IMR-90 (cell line): Measurements from ENCODE around the gene UGT1A10. TPM values are rescaled to one million over a fixed set of nuclear protein-coding genes. Genes with fewer than 3 reads are reported as not detected.

ENCODE experiments used
- ATAC-seq: fragments of 200-7000 bp; cut with Tn5 transposase; 2 replicates; pipeline ENCODE4 v1.9.1; 2020; ENCODE audit warnings: low read depth, mild to moderate bottlenecking, moderate library complexity
- BruUV-seq: library from RNA; stranded (reverse); fragments of 400-500 nt; replicated peaks from 2 replicates; lab custom pipeline; 2021; lab: Mats Ljungman, UMichigan
- CTCF ChIA-PET: fragments of 300-600 bp; formaldehyde crosslinking; extraction: SDS; loops from one replicate; lab custom pipeline; 2021; ENCODE audit warnings: antibody characterized with exemption; lab: Yijun Ruan, JAX
- POLR2A ChIA-PET: fragments of 300-600 bp; sonication (Branson Sonifier 250); formaldehyde crosslinking; loops from one replicate; lab custom pipeline; 2022; ENCODE audit warnings: antibody characterized with exemption; ENCODE audit not compliant: unreplicated experiment; lab: Charles Lee
- DNase-seq: peaks from one replicate; pipeline ENCODE4 v3.0.0; 2013
- H2AFZ ChIP-seq: replicated peaks from 2 replicates; pipeline ENCODE3; 2013; ENCODE audit warnings: low read length, mild to moderate bottlenecking; ENCODE audit not compliant: poor library complexity
- H2AK5ac ChIP-seq: 2 replicates; pipeline ENCODE4 v1.6.1; 2013; ENCODE audit warnings: low read depth, low read length, inconsistent platforms
- H2AK9ac ChIP-seq: replicated peaks from 2 replicates; pipeline ENCODE3; 2013; ENCODE audit warnings: mild to moderate bottlenecking, low read depth, low read length, moderate library complexity; ENCODE audit not compliant: poor library complexity
- H2BK120ac ChIP-seq: 2 replicates; pipeline ENCODE4 v1.6.1; 2013; ENCODE audit warnings: low read depth, low read length, inconsistent platforms
- H2BK15ac ChIP-seq: 3 replicates; pipeline ENCODE4 v1.6.1; 2013; ENCODE audit warnings: low read depth, low read length, inconsistent platforms
- H2BK20ac ChIP-seq: 2 replicates; pipeline ENCODE4 v1.6.1; 2013; ENCODE audit warnings: low read depth, mild to moderate bottlenecking, inconsistent platforms, low read length, moderate library complexity
- H2BK5ac ChIP-seq: 2 replicates; pipeline ENCODE4 v1.6.1; 2013; ENCODE audit warnings: mild to moderate bottlenecking, low read depth, low read length, inconsistent platforms; ENCODE audit not compliant: poor library complexity, severe bottlenecking
- H3K14ac ChIP-seq: replicated peaks from 2 replicates; pipeline ENCODE4 v1.6.1; 2013; ENCODE audit warnings: low read depth, low read length, inconsistent platforms
- H3K18ac ChIP-seq: 2 replicates; pipeline ENCODE4 v1.6.1; 2013; ENCODE audit warnings: low read depth, low read length, control low read depth
- H3K23ac ChIP-seq: 2 replicates; pipeline ENCODE4 v1.6.1; 2013; ENCODE audit warnings: low read depth, low read length, inconsistent platforms
- H3K27ac ChIP-seq: 2 replicates; pipeline ENCODE4 v1.5.1; 2013; ENCODE audit warnings: mild to moderate bottlenecking, control low read depth, low read length; ENCODE audit not compliant: insufficient read depth
- H3K27me3 ChIP-seq: 2 replicates; pipeline ENCODE4 v1.6.1; 2013; ENCODE audit warnings: low read length; ENCODE audit not compliant: control insufficient read depth, insufficient read depth
- H3K36me3 ChIP-seq: 2 replicates; pipeline ENCODE4 v1.6.1; 2013; ENCODE audit warnings: low read length, mixed read lengths; ENCODE audit not compliant: control insufficient read depth, insufficient read depth
- H3K4ac ChIP-seq: 2 replicates; pipeline ENCODE4 v1.6.1; 2013; ENCODE audit warnings: low read depth, low read length, inconsistent platforms
- H3K4me1 ChIP-seq: 2 replicates; pipeline ENCODE4 v1.6.1; 2013; ENCODE audit warnings: low read length, mixed read lengths; ENCODE audit not compliant: control insufficient read depth, insufficient read depth
- H3K4me2 ChIP-seq: 2 replicates; pipeline ENCODE4 v1.6.1; 2013; ENCODE audit warnings: low read depth, mild to moderate bottlenecking, control low read depth, low read length, moderate library complexity
- H3K4me3 ChIP-seq: 2 replicates; pipeline ENCODE4 v1.5.1; 2013; ENCODE audit warnings: low read depth, mild to moderate bottlenecking, control low read depth, low read length, moderate library complexity; ENCODE audit not compliant: insufficient read depth
- H3K56ac ChIP-seq: 2 replicates; pipeline ENCODE4 v1.6.1; 2013; ENCODE audit warnings: low read length, inconsistent platforms; ENCODE audit not compliant: insufficient read depth; ENCODE audit errors: extremely low read depth
- H3K79me1 ChIP-seq, 2 experiments: 2 replicates each; pipeline ENCODE4 v1.6.1; 2013; ENCODE audit warnings: low read length in 2 of 2, inconsistent platforms in 1 of 2, low read depth in 1 of 2
- H3K9ac ChIP-seq: 2 replicates; pipeline ENCODE4 v1.6.1; 2013; ENCODE audit warnings: low read depth, low read length, control low read depth
- H3K9me1 ChIP-seq: 2 replicates; pipeline ENCODE4 v1.6.1; 2013; ENCODE audit warnings: low read length, inconsistent platforms; ENCODE audit not compliant: insufficient read depth
- H3K9me3 ChIP-seq: 2 replicates; pipeline ENCODE4 v1.6.1; 2013; ENCODE audit warnings: low read length; ENCODE audit not compliant: control insufficient read depth, insufficient read depth
- H4K20me1 ChIP-seq: 2 replicates; pipeline ENCODE4 v1.6.1; 2013; ENCODE audit warnings: low read length, inconsistent platforms; ENCODE audit not compliant: insufficient read depth
- H4K5ac ChIP-seq: 2 replicates; pipeline ENCODE4 v1.6.1; 2013; ENCODE audit warnings: mild to moderate bottlenecking, low read depth, low read length, control low read depth
- H4K8ac ChIP-seq, 2 experiments: 2 replicates each; pipeline ENCODE4 v1.6.1; 2013; ENCODE audit warnings: low read depth in 2 of 2, low read length in 2 of 2, control low read depth in 1 of 2, inconsistent platforms in 1 of 2
- H4K91ac ChIP-seq: 2 replicates; pipeline ENCODE4 v1.6.1; 2013; ENCODE audit warnings: low read depth, low read length, inconsistent platforms; ENCODE audit not compliant: insufficient read depth
- BHLHE40 ChIP-seq: fragments of 150-350 bp; IDR thresholded peaks from 2 replicates; pipeline ENCODE4 v1.6.1; 2016; ENCODE audit warnings: mild to moderate bottlenecking, low read depth, low read length
- CEBPB ChIP-seq: IDR thresholded peaks from 2 replicates; pipeline ENCODE4 v1.6.1; 2012; ENCODE audit warnings: low read depth, low read length, improper control_type of control experiment
- CHD1 ChIP-seq: IDR thresholded peaks from 2 replicates; pipeline ENCODE4 v1.6.1; 2012; ENCODE audit warnings: low read depth, low read length, improper control_type of control experiment
- FOS ChIP-seq: fragments of 150-350 bp; IDR thresholded peaks from 2 replicates; pipeline ENCODE4 v1.6.1; 2016; ENCODE audit warnings: low read depth, low read length
- MAFK ChIP-seq: IDR thresholded peaks from 2 replicates; pipeline ENCODE4 v1.6.1; 2012; ENCODE audit warnings: low read depth, low read length, improper control_type of control experiment
- MAZ ChIP-seq: IDR thresholded peaks from 2 replicates; pipeline ENCODE4 v1.6.1; 2012; ENCODE audit warnings: low read depth, mild to moderate bottlenecking, low read length, improper control_type of control experiment, moderate library complexity, borderline replicate concordance
- MXI1 ChIP-seq: IDR thresholded peaks from 2 replicates; pipeline ENCODE4 v1.6.1; 2012; ENCODE audit warnings: low read depth, mild to moderate bottlenecking, low read length, moderate library complexity, borderline replicate concordance
- NFE2L2 ChIP-seq: fragments of 150-350 bp; IDR thresholded peaks from 2 replicates; pipeline ENCODE4 v1.6.1; 2016; ENCODE audit warnings: low read depth, mild to moderate bottlenecking, low read length
- POLR2A ChIP-seq: IDR thresholded peaks from 2 replicates; pipeline ENCODE4 v1.6.1; 2012; ENCODE audit warnings: mild to moderate bottlenecking, low read depth, low read length
- RAD21 ChIP-seq: IDR thresholded peaks from 2 replicates; pipeline ENCODE4 v1.6.1; 2012; ENCODE audit warnings: low read length, improper control_type of control experiment
- RCOR1 ChIP-seq: IDR thresholded peaks from 2 replicates; pipeline ENCODE4 v1.6.1; 2012; ENCODE audit warnings: mild to moderate bottlenecking, low read length, improper control_type of control experiment; ENCODE audit not compliant: insufficient replicate concordance
- RFX5 ChIP-seq: IDR thresholded peaks from 2 replicates; pipeline ENCODE4 v1.8.0; 2012; ENCODE audit warnings: low read depth, mild to moderate bottlenecking, low read length, moderate library complexity
- SMC3 ChIP-seq: fragments of 150-350 bp; IDR thresholded peaks from 2 replicates; pipeline ENCODE4 v1.6.1; 2016; ENCODE audit warnings: low read depth, mild to moderate bottlenecking, antibody characterized with exemption, low read length, moderate library complexity
- WGBS, 2 experiments: methylation state at CpG; one replicate each; pipeline versions ENCODE4 v1.1.5 to v1.1.7; 2013; ENCODE audit warnings: missing lambda C conversion rate in 2 of 2; ENCODE audit not compliant: insufficient read length in 1 of 2; ENCODE audit errors: extremely low coverage in 2 of 2; 5-methylcytosine and 5-hydroxymethylcytosine counted together
- dilution Hi-C: fragments of 300-500 bp; cut with HindIII; formaldehyde crosslinking; loops from one replicate; pipeline ENCODE4 v1.14.3; 2018; ENCODE audit warnings: low sequenced_read_pairs; ENCODE audit not compliant: unreplicated experiment
- in situ Hi-C: fragments of 300-500 bp; cut with MboI; formaldehyde crosslinking; loops from 3 replicates; pipeline ENCODE4 v1.14.3; 2019; ENCODE audit warnings: low sequenced_read_pairs, inconsistent platforms, mixed read lengths
- intact Hi-C: fragments of 100-400 bp; cut with micrococcal nuclease; formaldehyde crosslinking; loops from 2 replicates; pipeline ENCODE4 v1.10.0; 2022
- polyA plus RNA-seq, 3 experiments: library from polyadenylated mRNA; depleted of rRNA; stranded (reverse); fragments of >200 nt; gene quantifications; 2 replicates each; pipeline ENCODE4 v1.2.3, GENCODE V29; 2012; ENCODE audit warnings: low replicate concordance in 1 of 3
- total RNA-seq: library from RNA; depleted of rRNA; stranded (reverse); fragments of >200 nt; gene quantifications from 2 replicates; pipeline ENCODE4 v1.2.3, GENCODE V29; 2012
- TF ChIP-seq, protein P1 (sequence below): conservative IDR thresholded peaks from 2 replicates; pipeline ENCODE4 v1.5.1; 2012; ENCODE audit warnings: mild to moderate bottlenecking, low read depth, low read length, improper control_type of control experiment
- TF ChIP-seq, protein P2 (sequence below): fragments of 150-350 bp; IDR thresholded peaks from 2 replicates; pipeline ENCODE4 v1.6.1; 2016; ENCODE audit warnings: low read depth, mild to moderate bottlenecking, low read length, moderate library complexity, borderline replicate concordance
- TF ChIP-seq, protein P3 (sequence below): fragments of 150-350 bp; IDR thresholded peaks from 2 replicates; pipeline ENCODE4 v1.6.1; 2017; ENCODE audit warnings: mild to moderate bottlenecking, antibody characterized with exemption, low read length, low read depth

Gene UGT1A10
- total and polyA plus RNA-seq, 2 of the 4 experiments (the other 2 are of a cell fraction), result not detected

DNA sequence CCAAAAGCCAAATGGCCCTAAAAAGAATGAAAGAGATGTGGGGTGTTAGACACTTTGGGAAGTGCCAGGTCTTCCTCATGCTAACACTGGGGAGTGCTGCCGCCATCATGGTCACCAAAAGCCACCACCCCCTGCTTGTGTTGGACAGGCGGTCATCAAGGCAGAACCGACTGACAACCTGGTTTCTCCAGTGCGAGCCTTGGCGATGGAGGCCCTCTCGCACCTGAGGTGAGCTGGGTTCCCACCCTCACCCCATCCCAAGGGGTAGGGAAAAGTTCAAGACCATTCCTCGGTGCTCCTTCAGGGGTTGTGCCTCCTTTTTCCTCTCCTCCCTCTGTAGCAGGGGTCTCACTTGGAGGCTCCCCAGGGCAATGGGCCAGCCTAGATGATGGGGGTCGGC lies 175.5 kb downstream of the UGT1A10 start:
- Histone ChIP-seq H3K4ac (no peak overlapping the region), H3K18ac (no peak overlapping the region), H2BK5ac (no peak overlapping the region), H2AK5ac (no peak overlapping the region), H3K23ac (no peak overlapping the region), H2BK15ac (no peak overlapping the region), H4K5ac (no peak overlapping the region), H4K91ac (no peak overlapping the region), H3K56ac (no peak overlapping the region), H3K27ac (no peak overlapping the region), H3K9me1 (no peaks in the 10 kb centered on the region), H2BK120ac (no peak overlapping the region), H3K36me3 (no peaks in the 10 kb centered on the region), H2AFZ (no peak overlapping the region), H3K4me3 (no peak overlapping the region), H2BK20ac (no peak overlapping the region), H3K14ac (no peak overlapping the region), H3K9me3 (no peaks in the 10 kb centered on the region), H3K27me3 (peaks cover 27% of the 10 kb centered on the region), H3K4me2 (no peak overlapping the region), H3K4me1 (no peaks in the 10 kb centered on the region), H4K20me1 (no peaks in the 10 kb centered on the region), H2AK9ac (no peak overlapping the region), H3K79me1 (no peaks in the 10 kb centered on the region), H4K8ac (no peak overlapping the region), H3K9ac (no peak overlapping the region)
- ATAC-seq (no peak), DNase-seq (no peak)
- BruUV-seq, result no TSS peak
- ChIA-PET CTCF (no interaction called here), POLR2A (no interaction called here)
- intact Hi-C loops, result no loop called here
- dilution Hi-C loops, result no loop called here
- TF ChIP-seq CEBPB, result no peak
- TF ChIP-seq CHD1, result no peak
- no peak for TF ChIP-seq POLR2A
- TF ChIP-seq RAD21, result no peak
- no peak for TF ChIP-seq MAFK
- no peak for TF ChIP-seq NFE2L2
- TF ChIP-seq, protein P1, sequence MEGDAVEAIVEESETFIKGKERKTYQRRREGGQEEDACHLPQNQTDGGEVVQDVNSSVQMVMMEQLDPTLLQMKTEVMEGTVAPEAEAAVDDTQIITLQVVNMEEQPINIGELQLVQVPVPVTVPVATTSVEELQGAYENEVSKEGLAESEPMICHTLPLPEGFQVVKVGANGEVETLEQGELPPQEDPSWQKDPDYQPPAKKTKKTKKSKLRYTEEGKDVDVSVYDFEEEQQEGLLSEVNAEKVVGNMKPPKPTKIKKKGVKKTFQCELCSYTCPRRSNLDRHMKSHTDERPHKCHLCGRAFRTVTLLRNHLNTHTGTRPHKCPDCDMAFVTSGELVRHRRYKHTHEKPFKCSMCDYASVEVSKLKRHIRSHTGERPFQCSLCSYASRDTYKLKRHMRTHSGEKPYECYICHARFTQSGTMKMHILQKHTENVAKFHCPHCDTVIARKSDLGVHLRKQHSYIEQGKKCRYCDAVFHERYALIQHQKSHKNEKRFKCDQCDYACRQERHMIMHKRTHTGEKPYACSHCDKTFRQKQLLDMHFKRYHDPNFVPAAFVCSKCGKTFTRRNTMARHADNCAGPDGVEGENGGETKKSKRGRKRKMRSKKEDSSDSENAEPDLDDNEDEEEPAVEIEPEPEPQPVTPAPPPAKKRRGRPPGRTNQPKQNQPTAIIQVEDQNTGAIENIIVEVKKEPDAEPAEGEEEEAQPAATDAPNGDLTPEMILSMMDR, result no peak
- TF ChIP-seq, protein P2, sequence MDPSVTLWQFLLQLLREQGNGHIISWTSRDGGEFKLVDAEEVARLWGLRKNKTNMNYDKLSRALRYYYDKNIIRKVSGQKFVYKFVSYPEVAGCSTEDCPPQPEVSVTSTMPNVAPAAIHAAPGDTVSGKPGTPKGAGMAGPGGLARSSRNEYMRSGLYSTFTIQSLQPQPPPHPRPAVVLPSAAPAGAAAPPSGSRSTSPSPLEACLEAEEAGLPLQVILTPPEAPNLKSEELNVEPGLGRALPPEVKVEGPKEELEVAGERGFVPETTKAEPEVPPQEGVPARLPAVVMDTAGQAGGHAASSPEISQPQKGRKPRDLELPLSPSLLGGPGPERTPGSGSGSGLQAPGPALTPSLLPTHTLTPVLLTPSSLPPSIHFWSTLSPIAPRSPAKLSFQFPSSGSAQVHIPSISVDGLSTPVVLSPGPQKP, result no peak
- TF ChIP-seq FOS, result no peak
- TF ChIP-seq RCOR1, result no peak
- no peak for TF ChIP-seq MAZ
- no peak for TF ChIP-seq BHLHE40
- TF ChIP-seq, protein P3, sequence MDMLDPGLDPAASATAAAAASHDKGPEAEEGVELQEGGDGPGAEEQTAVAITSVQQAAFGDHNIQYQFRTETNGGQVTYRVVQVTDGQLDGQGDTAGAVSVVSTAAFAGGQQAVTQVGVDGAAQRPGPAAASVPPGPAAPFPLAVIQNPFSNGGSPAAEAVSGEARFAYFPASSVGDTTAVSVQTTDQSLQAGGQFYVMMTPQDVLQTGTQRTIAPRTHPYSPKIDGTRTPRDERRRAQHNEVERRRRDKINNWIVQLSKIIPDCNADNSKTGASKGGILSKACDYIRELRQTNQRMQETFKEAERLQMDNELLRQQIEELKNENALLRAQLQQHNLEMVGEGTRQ, result no peak
- no peak for TF ChIP-seq RFX5
- no peak for TF ChIP-seq SMC3
- no peak for TF ChIP-seq MXI1
- in situ Hi-C loops, result no loop called here
- WGBS, 2 experiments, result 70% methylated on average over 2 of the region's 8 CpGs; no CpG with 5 or more reads in 1 of the 2 experiments
